K562 (cell line): ENCODE data around the gene WDR88. TPM values are rescaled to one million over a fixed set of nuclear protein-coding genes. Genes with fewer than 3 reads are reported as not detected.

Experiments
- ATAC-seq: fragments of 200-7000 bp; cut with Tn5 transposase; 3 replicates; pipeline ENCODE4 v1.9.1; 2020; ENCODE audit warnings: moderate library complexity
- BruUV-seq: library from RNA; stranded (reverse); fragments of 400-500 nt; replicated peaks from 2 replicates; lab custom pipeline; 2021; lab: Mats Ljungman, UMichigan
- CTCF ChIA-PET: fragments of 300-600 bp; formaldehyde crosslinking; extraction: SDS; loops from one replicate; lab custom pipeline; 2021; ENCODE audit warnings: low intra/inter-chr PET ratio; lab: Yijun Ruan, JAX
- POLR2A ChIA-PET: fragments of 300-600, 350-650 bp; sonication (Branson Sonifier 250); formaldehyde crosslinking; extraction: SDS; loops from one replicate; lab custom pipeline; 2021; ENCODE audit warnings: antibody characterized with exemption, inconsistent platforms; lab: Yijun Ruan, JAX
- DNase-seq, 4 experiments: peaks; one replicate each; pipeline versions ENCODE4 v3.0.0 to v3.0.0-alpha.2; 2011 to 2018; ENCODE audit warnings: low spot score in 3 of 4, mixed read lengths in 3 of 4; ENCODE audit errors: extremely low read depth in 1 of 4
- FAIRE-seq: peaks from 2 replicates; lab custom pipeline; 2011; peaks lifted over from hg19 to GRCh38; lab: Jason Lieb, UNC
- H2AFZ ChIP-seq: 2 replicates; pipeline ENCODE4 v1.6.0; 2011; ENCODE audit warnings: low read depth, low read length, control low read depth, inconsistent platforms
- H3K27ac ChIP-seq: fragments of 200-600 bp; 3 replicates; pipeline ENCODE4 v1.8.0; 2011; ENCODE audit warnings: low read depth, mild to moderate bottlenecking, control low read depth, inconsistent platforms, low read length, moderate library complexity, mixed read lengths; ENCODE audit errors: extremely low read depth
- H3K27me3 ChIP-seq, 2 experiments: fragments of 300-600 bp in 1 of 2; 2 replicates in 1 of 2; 3 replicates in 1 of 2; pipeline versions ENCODE4 v1.6.0 to v1.8.0; 2011; ENCODE audit warnings: inconsistent platforms in 2 of 2, low read length in 2 of 2, mild to moderate bottlenecking in 1 of 2, mixed read lengths in 1 of 2, moderate library complexity in 1 of 2; ENCODE audit not compliant: control insufficient read depth in 2 of 2, insufficient read depth in 2 of 2
- H3K36me3 ChIP-seq: fragments of 300-600 bp; 3 replicates; pipeline ENCODE4 v1.8.0; 2011; ENCODE audit warnings: mild to moderate bottlenecking, low read length, inconsistent platforms; ENCODE audit not compliant: control insufficient read depth, insufficient read depth
- H3K4me1 ChIP-seq, 2 experiments: fragments of 200-600 bp in 1 of 2; replicated peaks in 1 of 2; 2 replicates in 1 of 2; 3 replicates in 1 of 2; pipeline versions ENCODE4 v1.5.1 to v1.8.0; 2011; ENCODE audit warnings: inconsistent platforms in 2 of 2, low read length in 2 of 2, mild to moderate bottlenecking in 1 of 2, mixed read lengths in 1 of 2, moderate library complexity in 1 of 2; ENCODE audit not compliant: control insufficient read depth in 2 of 2, insufficient read depth in 2 of 2
- H3K4me2 ChIP-seq: 2 replicates; pipeline ENCODE4 v1.6.1; 2011; ENCODE audit warnings: low read length, control low read depth, inconsistent platforms, mixed read lengths; ENCODE audit not compliant: insufficient read depth
- H3K4me3 ChIP-seq: fragments of 200-600 bp; sonication (generic), shearing (Covaris generic); 2 replicates; pipeline ENCODE4 v1.5.1; 2016; ENCODE audit warnings: control low read depth, inconsistent platforms
- H3K79me2 ChIP-seq: fragments of 200-600 bp; 3 replicates; pipeline ENCODE4 v1.8.0; 2011; ENCODE audit warnings: low read length, inconsistent platforms; ENCODE audit not compliant: control insufficient read depth, insufficient read depth
- H3K9ac ChIP-seq, 2 experiments: 2 replicates each; pipeline versions ENCODE4 v1.6.0 to v1.6.1; 2011; ENCODE audit warnings: low read depth in 2 of 2, low read length in 2 of 2, control low read depth in 1 of 2, inconsistent platforms in 1 of 2, mild to moderate bottlenecking in 1 of 2, mixed read lengths in 1 of 2; ENCODE audit not compliant: insufficient read depth in 1 of 2
- H3K9me1 ChIP-seq: one replicate; pipeline ENCODE4 v1.6.0; 2011; ENCODE audit warnings: inconsistent platforms, mild to moderate bottlenecking, low read length, moderate library complexity; ENCODE audit not compliant: control insufficient read depth, insufficient read depth
- H3K9me3 ChIP-seq: replicated peaks from 2 replicates; pipeline ENCODE4 v1.5.1; 2011; ENCODE audit warnings: low read depth, low read length, inconsistent platforms; ENCODE audit not compliant: control insufficient read depth, insufficient read depth
- H4K20me1 ChIP-seq: replicated peaks from 2 replicates; pipeline ENCODE4 v1.6.1; 2011; ENCODE audit warnings: low read length, inconsistent platforms, mixed read lengths; ENCODE audit not compliant: control insufficient read depth, insufficient read depth
- BMI1 ChIP-seq: fragments of 150-350 bp; IDR thresholded peaks from 2 replicates; pipeline ENCODE4 v1.6.1; 2014; ENCODE audit warnings: low read length
- CHD2 ChIP-seq: IDR thresholded peaks from 2 replicates; pipeline ENCODE4 v1.6.1; 2011; ENCODE audit warnings: low read depth, low read length
- HDAC3 ChIP-seq: fragments of 450-650 bp; IDR thresholded peaks from 2 replicates; pipeline ENCODE4 v1.6.1; 2018; ENCODE audit warnings: borderline replicate concordance, mild to moderate bottlenecking, moderate library complexity; ENCODE audit not compliant: partially characterized antibody
- HIVEP1 ChIP-seq: fragments of 250-450 bp; sonication (Bioruptor Pico); IDR thresholded peaks from 2 replicates; pipeline ENCODE4 v1.4.0; 2020; ENCODE audit warnings: mild to moderate bottlenecking
- HSF4 ChIP-seq: fragments of 250-450 bp; sonication (Bioruptor Pico); IDR thresholded peaks from 2 replicates; pipeline ENCODE4 v2.1.2; 2022; ENCODE audit warnings: mild to moderate bottlenecking, moderate library complexity, borderline replicate concordance
- RAD21 ChIP-seq, 2 experiments: fragments of 250-450 bp in 1 of 2; fragments of 450-650 bp in 1 of 2; sonication (Bioruptor Pico) in 1 of 2; formaldehyde crosslinking in 1 of 2; IDR thresholded peaks in 1 of 2; conservative IDR thresholded peaks in 1 of 2; 2 replicates each; pipeline versions ENCODE4 v1.4.0 to v1.8.0; 2020 to 2022; ENCODE audit warnings: mild to moderate bottlenecking in 2 of 2, moderate library complexity in 1 of 2
- STAG1 ChIP-seq: sonication (generic); formaldehyde crosslinking; IDR thresholded peaks from 2 replicates; pipeline ENCODE4 v1.5.0; 2020; ENCODE audit warnings: missing genetic modification reagents, borderline replicate concordance
- STAT5B ChIP-seq: fragments of 250-450 bp; sonication (Bioruptor Pico); IDR thresholded peaks from 2 replicates; pipeline ENCODE4 v1.8.0; 2021; ENCODE audit warnings: mild to moderate bottlenecking, inconsistent platforms
- WGBS: fragments of 100-300 bp; shearing (Covaris generic); methylation state at CpG from one replicate; pipeline ENCODE4 v1.1.6; 2016; ENCODE audit warnings: low coverage, mixed read lengths; ENCODE audit not compliant: insufficient coverage; ENCODE audit errors: missing lambda C conversion rate; 5-methylcytosine and 5-hydroxymethylcytosine counted together
- in situ Hi-C: fragments of 300-500 bp; cut with MboI; formaldehyde crosslinking; loops from 4 replicates; pipeline ENCODE4 v1.15.0; 2018; ENCODE audit warnings: inconsistent platforms, mixed read lengths
- intact Hi-C: fragments of 100-400 bp; cut with micrococcal nuclease; formaldehyde crosslinking; loops from 2 replicates; pipeline ENCODE4 v1.14.2; 2022
- polyA plus RNA-seq, 8 experiments: library from polyadenylated mRNA; depleted of rRNA in 4 of 8; stranded (reverse) in 5 of 8; unstranded in 3 of 8; fragments of >200 nt; fragmentation: Nextera tagmentation in 2 of 8; fragmentation: Illumina TruSeq in 1 of 8; extraction: Ambion mirVana in 2 of 8; extraction: Trizol in 1 of 8; gene quantifications; 2 replicates each; pipeline versions ENCODE4 v1.2.1 to v1.2.3, GENCODE V29; 2011 to 2014; ENCODE audit warnings: inconsistent platforms in 1 of 8, missing spikeins in 1 of 8
- total RNA-seq, 7 experiments: library from RNA; depleted of rRNA in 6 of 7; stranded (reverse); fragments of >200 nt in 6 of 7; fragmentation: Illumina TruSeq in 2 of 7; extraction: Trizol in 2 of 7; gene quantifications; 2 replicates each; pipeline versions ENCODE4 v1.2.1 to v1.2.3, GENCODE V29; 2011 to 2021; ENCODE audit warnings: low replicate concordance in 1 of 7
- TF ChIP-seq, protein P1 (sequence below), 2 experiments: fragments of 200-800 bp in 1 of 2; sonication (Bioruptor generic) in 1 of 2; sonication (generic) in 1 of 2; formaldehyde crosslinking in 1 of 2; IDR thresholded peaks in 1 of 2; conservative IDR thresholded peaks in 1 of 2; 2 replicates each; pipeline versions ENCODE4 v1.5.0 to v1.6.1; 2016 to 2020; ENCODE audit warnings: missing compliant biosample characterization in 1 of 2, missing genetic modification characterization in 1 of 2, missing genetic modification reagents in 1 of 2
- TF ChIP-seq, protein P2 (sequence below): fragments of 250-450 bp; sonication (Bioruptor Pico); IDR thresholded peaks from 2 replicates; pipeline ENCODE4 v1.8.0; 2022; ENCODE audit warnings: inconsistent platforms, mild to moderate bottlenecking, moderate library complexity, borderline replicate concordance

Gene WDR88
- total and polyA plus RNA-seq, 9 of the 15 experiments (the other 6 are each of a cell fraction or from before 2014, with no cell fraction given), result 0.03 to 0.04 TPM; not detected in 7

DNA sequence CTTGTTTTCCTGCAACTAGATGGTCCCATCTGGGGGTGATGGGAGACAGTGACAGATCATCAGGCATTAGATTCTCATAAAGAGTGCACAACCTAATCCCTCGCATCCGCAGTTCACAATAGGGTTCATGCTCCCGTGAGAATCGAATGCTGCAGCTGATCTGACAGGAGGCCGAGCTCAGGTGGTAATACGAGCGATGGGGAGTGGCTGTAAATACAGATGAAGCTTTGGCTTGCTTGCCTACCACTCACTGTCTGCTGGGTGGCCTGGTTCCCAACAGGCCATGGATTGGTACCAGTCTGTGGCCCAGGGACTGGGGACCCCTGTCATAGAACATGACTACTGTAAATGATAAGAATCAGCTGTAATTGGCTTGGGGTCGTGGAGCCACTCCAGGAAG, 28.0 kb downstream of the WDR88 start:
- in situ Hi-C loops, result no loop called here
- intact Hi-C loops, result no loop called here
- CTCF ChIA-PET, result no interaction called here
- TF ChIP-seq HDAC3, result no peak
- TF ChIP-seq STAT5B (CRISPR knock-in tag), result no peak
- no peak for TF ChIP-seq RAD21 (CRISPR knock-in tag; conservative IDR thresholded peaks at IDR 0.05 in 1 of 2, IDR thresholded peaks at IDR 0.05 in 1 of 2)
- no peak for TF ChIP-seq BMI1
- TF ChIP-seq, protein P1, sequence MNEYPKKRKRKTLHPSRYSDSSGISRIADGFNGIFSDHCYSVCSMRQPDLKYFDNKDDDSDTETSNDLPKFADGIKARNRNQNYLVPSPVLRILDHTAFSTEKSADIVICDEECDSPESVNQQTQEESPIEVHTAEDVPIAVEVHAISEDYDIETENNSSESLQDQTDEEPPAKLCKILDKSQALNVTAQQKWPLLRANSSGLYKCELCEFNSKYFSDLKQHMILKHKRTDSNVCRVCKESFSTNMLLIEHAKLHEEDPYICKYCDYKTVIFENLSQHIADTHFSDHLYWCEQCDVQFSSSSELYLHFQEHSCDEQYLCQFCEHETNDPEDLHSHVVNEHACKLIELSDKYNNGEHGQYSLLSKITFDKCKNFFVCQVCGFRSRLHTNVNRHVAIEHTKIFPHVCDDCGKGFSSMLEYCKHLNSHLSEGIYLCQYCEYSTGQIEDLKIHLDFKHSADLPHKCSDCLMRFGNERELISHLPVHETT (CRISPR knock-in tag; conservative IDR thresholded peaks at IDR 0.05 in 1 of 2, IDR thresholded peaks at IDR 0.05 in 1 of 2), result no peak
- TF ChIP-seq, protein P2, sequence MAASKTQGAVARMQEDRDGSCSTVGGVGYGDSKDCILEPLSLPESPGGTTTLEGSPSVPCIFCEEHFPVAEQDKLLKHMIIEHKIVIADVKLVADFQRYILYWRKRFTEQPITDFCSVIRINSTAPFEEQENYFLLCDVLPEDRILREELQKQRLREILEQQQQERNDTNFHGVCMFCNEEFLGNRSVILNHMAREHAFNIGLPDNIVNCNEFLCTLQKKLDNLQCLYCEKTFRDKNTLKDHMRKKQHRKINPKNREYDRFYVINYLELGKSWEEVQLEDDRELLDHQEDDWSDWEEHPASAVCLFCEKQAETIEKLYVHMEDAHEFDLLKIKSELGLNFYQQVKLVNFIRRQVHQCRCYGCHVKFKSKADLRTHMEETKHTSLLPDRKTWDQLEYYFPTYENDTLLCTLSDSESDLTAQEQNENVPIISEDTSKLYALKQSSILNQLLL (CRISPR knock-in tag), result no peak
- no peak for TF ChIP-seq HSF4 (CRISPR knock-in tag)
- TF ChIP-seq CHD2, result no peak
- TF ChIP-seq STAG1, result no peak
- no peak for TF ChIP-seq HIVEP1 (CRISPR knock-in tag)

More for the DNA sequence above, 28.0 kb downstream of the WDR88 start:
- DNase-seq (no peak), FAIRE-seq (no peak), ATAC-seq (no peak)
- no TSS peak for BruUV-seq
- no peaks in the 10 kb centered on the region for H3K27me3 ChIP-seq
- no peaks in the 10 kb centered on the region for H4K20me1 ChIP-seq
- H3K4me3 ChIP-seq, result no peak overlapping the region
- H2AFZ ChIP-seq, result 0 out of 2 replicates have a peak overlapping the region, but pooled peaks have one; percentile 32
- H3K9me3 ChIP-seq, result no peaks in the 10 kb centered on the region
- H3K79me2 ChIP-seq, result no peaks in the 10 kb centered on the region
- H3K4me1 ChIP-seq, result no peaks in the 10 kb centered on the region; a peak in 1 of 5 replicates
- H3K4me2 ChIP-seq, result no peak overlapping the region
- POLR2A ChIA-PET, result interaction anchor here (0.7 to 1.4 kb wide), 3 partner anchors 11 to 24 kb away, joined by 3 to 4 read pairs (median 3); no protein-coding TSS in a partner anchor
- no peak overlapping the region for H3K9ac ChIP-seq
- no peaks in the 10 kb centered on the region for H3K36me3 ChIP-seq
- H3K27ac ChIP-seq, result no peak overlapping the region
- 47% methylated on average over 8 of the region's 8 CpGs for WGBS
- no peaks in the 10 kb centered on the region for H3K9me1 ChIP-seq
